Measurements from ENCODE around the gene DNM3. TPM values are rescaled to one million over a fixed set of nuclear protein-coding genes. Genes with fewer than 3 reads are reported as not detected.

The DNM3 gene
- polyA plus RNA-seq, 3 donors, result 0.15 TPM; not detected in 2

DNA sequence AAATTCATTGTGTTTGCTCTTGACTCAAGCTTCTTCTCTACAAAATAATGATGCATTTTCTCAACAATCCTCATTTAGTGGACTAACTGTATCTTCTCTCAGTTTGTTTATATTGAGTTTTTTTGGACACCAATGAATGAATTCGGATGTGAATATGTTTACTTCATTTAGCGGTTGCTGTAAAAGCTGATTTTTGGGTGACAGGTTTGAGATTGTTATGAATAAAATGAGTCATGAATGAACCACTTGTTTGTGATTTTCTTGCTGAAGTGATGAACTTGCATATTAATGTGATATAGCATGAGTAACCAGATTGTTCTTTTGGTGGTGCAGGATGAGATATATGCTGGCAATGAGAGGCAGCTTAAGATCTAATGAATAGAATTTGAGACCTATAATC, 3.1 kb downstream of the DNM3 start:
- no peak overlapping the region for H3K27ac ChIP-seq (ENCODE audit: low read depth in 1 of 2, low read length in 2 of 2)
- no peak overlapping the region for H3K4me3 ChIP-seq (replicated peaks in 1 of 3; ENCODE audit: low read depth in 2 of 3, low read length in 3 of 3)
- Mint-ChIP-seq H3K27me3 (ENCODE audit: low read depth in 3 of 3) (peaks cover 12 to 24% (median 16%) of the 10 kb centered on the region in 3 donors), H3K4me1 (peaks cover 20% of the 10 kb centered on the region), H3K27ac (no peak overlapping the region), H3K36me3 (peaks cover 0 to 2% of the 10 kb centered on the region in 2 donors), H3K4me3 (no peak overlapping the region), H3K9me3 (peaks cover 0 to 4% (median 0%) of the 10 kb centered on the region in 7 donors)
- intact Hi-C loops (cut with micrococcal nuclease), result loop anchor here in 1 of 2 donors (10.0 kb wide), 1 partner anchor 600 kb away; the partner anchor contains the start of gene PIGC
- peaks cover 18 to 24% of the 10 kb centered on the region in 2 donors for H3K4me1 ChIP-seq (ENCODE audit: control insufficient read depth in 1 of 2, insufficient read depth in 2 of 2, low read length in 2 of 2)
- TF ChIP-seq, protein P1, sequence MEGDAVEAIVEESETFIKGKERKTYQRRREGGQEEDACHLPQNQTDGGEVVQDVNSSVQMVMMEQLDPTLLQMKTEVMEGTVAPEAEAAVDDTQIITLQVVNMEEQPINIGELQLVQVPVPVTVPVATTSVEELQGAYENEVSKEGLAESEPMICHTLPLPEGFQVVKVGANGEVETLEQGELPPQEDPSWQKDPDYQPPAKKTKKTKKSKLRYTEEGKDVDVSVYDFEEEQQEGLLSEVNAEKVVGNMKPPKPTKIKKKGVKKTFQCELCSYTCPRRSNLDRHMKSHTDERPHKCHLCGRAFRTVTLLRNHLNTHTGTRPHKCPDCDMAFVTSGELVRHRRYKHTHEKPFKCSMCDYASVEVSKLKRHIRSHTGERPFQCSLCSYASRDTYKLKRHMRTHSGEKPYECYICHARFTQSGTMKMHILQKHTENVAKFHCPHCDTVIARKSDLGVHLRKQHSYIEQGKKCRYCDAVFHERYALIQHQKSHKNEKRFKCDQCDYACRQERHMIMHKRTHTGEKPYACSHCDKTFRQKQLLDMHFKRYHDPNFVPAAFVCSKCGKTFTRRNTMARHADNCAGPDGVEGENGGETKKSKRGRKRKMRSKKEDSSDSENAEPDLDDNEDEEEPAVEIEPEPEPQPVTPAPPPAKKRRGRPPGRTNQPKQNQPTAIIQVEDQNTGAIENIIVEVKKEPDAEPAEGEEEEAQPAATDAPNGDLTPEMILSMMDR (IDR thresholded peaks at IDR 0.05), result no peak
- H3K9me3 ChIP-seq (replicated peaks in 1 of 2; ENCODE audit: control insufficient read depth in 1 of 2, insufficient read depth in 1 of 2, low read length in 2 of 2), result no peaks in the 10 kb centered on the region
- H2AFZ ChIP-seq (ENCODE audit: insufficient read depth, low read depth, low read length, poor library complexity, severe bottlenecking), result no peak overlapping the region
- H3K27me3 ChIP-seq (ENCODE audit: control insufficient read depth in 2 of 2, insufficient read depth in 2 of 2, low read length in 2 of 2), result peaks cover 10 to 23% of the 10 kb centered on the region in 2 donors
- H4K20me1 ChIP-seq (ENCODE audit: insufficient read depth, low read length), result no peaks in the 10 kb centered on the region
- no peak for DNase-seq
- H3K4me2 ChIP-seq (replicated peaks; ENCODE audit: extremely low read depth, low read length, poor library complexity, severe bottlenecking), result no peak overlapping the region
- H3K36me3 ChIP-seq (replicated peaks in 1 of 2; ENCODE audit: control insufficient read depth in 1 of 2, insufficient read depth in 2 of 2, low read length in 2 of 2), result no peaks in the 10 kb centered on the region
- no peak overlapping the region for H3K9ac ChIP-seq (ENCODE audit: insufficient read depth, low read length, poor library complexity, severe bottlenecking)
- no peaks in the 10 kb centered on the region for H3K79me2 ChIP-seq (ENCODE audit: insufficient read depth, low read length)
- 92% methylated on average over 2 of the region's 2 CpGs for WGBS (ENCODE audit: insufficient coverage)

DNA sequence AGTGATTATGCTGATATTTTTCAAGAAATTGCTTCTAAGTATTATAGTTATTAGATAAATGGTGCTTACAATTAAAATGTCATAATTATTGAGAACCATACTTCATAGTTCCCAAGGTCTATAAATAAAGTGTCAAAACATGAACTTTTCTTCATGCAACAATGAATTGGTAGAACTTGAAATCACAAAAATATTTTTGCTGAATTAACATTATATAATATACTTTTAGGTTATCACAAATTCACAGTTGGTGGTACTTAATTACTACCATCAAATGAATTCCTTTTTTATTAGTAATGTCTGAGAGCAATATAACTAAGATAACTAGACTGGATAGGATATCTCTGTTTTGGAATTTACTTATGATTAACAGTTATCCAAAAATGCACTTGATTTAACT, 4.7 kb downstream of the DNM3 start:
- H3K27me3 Mint-ChIP-seq (ENCODE audit: low read depth in 3 of 3), result peaks cover 8 to 19% (median 9%) of the 10 kb centered on the region in 3 donors
- intact Hi-C loops (cut with micrococcal nuclease), result loop anchor here in 1 of 2 donors (10.0 kb wide), 1 partner anchor 599 kb away; the partner anchor contains the start of gene PIGC
- peaks cover 0 to 2% of the 10 kb centered on the region in 2 donors for H3K36me3 Mint-ChIP-seq
- Histone ChIP-seq H3K27ac (ENCODE audit: low read depth in 1 of 2, low read length in 2 of 2) (no peak overlapping the region), H4K20me1 (ENCODE audit: insufficient read depth, low read length) (no peaks in the 10 kb centered on the region), H3K4me3 (replicated peaks in 1 of 3; ENCODE audit: low read depth in 2 of 3, low read length in 3 of 3) (no peak overlapping the region), H3K36me3 (replicated peaks in 1 of 2; ENCODE audit: control insufficient read depth in 1 of 2, insufficient read depth in 2 of 2, low read length in 2 of 2) (no peaks in the 10 kb centered on the region), H3K9me3 (replicated peaks in 1 of 2; ENCODE audit: control insufficient read depth in 1 of 2, insufficient read depth in 1 of 2, low read length in 2 of 2) (no peaks in the 10 kb centered on the region), H3K9ac (ENCODE audit: insufficient read depth, low read length, poor library complexity, severe bottlenecking) (no peak overlapping the region), H3K27me3 (ENCODE audit: control insufficient read depth in 2 of 2, insufficient read depth in 2 of 2, low read length in 2 of 2) (peaks cover 8 to 17% of the 10 kb centered on the region in 2 donors), H3K4me1 (ENCODE audit: control insufficient read depth in 1 of 2, insufficient read depth in 2 of 2, low read length in 2 of 2) (peaks cover 15 to 19% of the 10 kb centered on the region in 2 donors), H2AFZ (ENCODE audit: insufficient read depth, low read depth, low read length, poor library complexity, severe bottlenecking) (no peak overlapping the region), H3K4me2 (replicated peaks; ENCODE audit: extremely low read depth, low read length, poor library complexity, severe bottlenecking) (no peak overlapping the region), H3K79me2 (ENCODE audit: insufficient read depth, low read length) (no peaks in the 10 kb centered on the region)
- H3K4me1 Mint-ChIP-seq, result peaks cover 19% of the 10 kb centered on the region
- TF ChIP-seq, protein P1 (IDR thresholded peaks at IDR 0.05), result no peak
- H3K4me3 Mint-ChIP-seq, result no peak overlapping the region
- no peaks in the 10 kb centered on the region for H3K9me3 Mint-ChIP-seq
- DNase-seq, result no peak
- H3K27ac Mint-ChIP-seq, result no peak overlapping the region
